ENCODE measurements around the gene SYNJ2. TPM values are rescaled to one million over a fixed set of nuclear protein-coding genes. Genes with fewer than 3 reads are reported as not detected.

SYNJ2 gene
- total and polyA plus RNA-seq, 2 experiments from 2014 or later: 2.8 to 5.6 TPM

GRCh38 chr6:158039571-158040050, 57.9 kb downstream of the SYNJ2 start:
- H3K27ac ChIP-seq (ENCODE audit: low read depth): no peak overlapping the region
- Mint-ChIP-seq H3K4me3 (no peak overlapping the region), H3K36me3 (ENCODE audit: low read depth) (peaks cover 15% of the 10 kb centered on the region), H3K9me3 (no peaks in the 10 kb centered on the region), H3K27ac (peak overlapping the region; percentile 92; the same call in 1 of the 2 replicates), H3K4me1 (peaks cover 24% of the 10 kb centered on the region), H3K27me3 (ENCODE audit: insufficient read depth, low read depth, poor library complexity) (peaks cover 5% of the 10 kb centered on the region)
- H3K4me1 ChIP-seq (ENCODE audit: insufficient read depth): no peaks in the 10 kb centered on the region
- TF ChIP-seq CREB1 (CRISPR knock-in tag; IDR thresholded peaks at IDR 0.05; ENCODE audit: low read depth): no peak
- no peak for TF ChIP-seq REST (IDR thresholded peaks at IDR 0.05; ENCODE audit: unreplicated experiment)
- TF ChIP-seq ZNF331 (CRISPR knock-in tag; IDR thresholded peaks at IDR 0.05; ENCODE audit: low read depth): no peak
- TF ChIP-seq EZH2phosphoT487 (IDR thresholded peaks at IDR 0.05; ENCODE audit: unreplicated experiment): no peak
- TF ChIP-seq ZNF114 (CRISPR knock-in tag; IDR thresholded peaks at IDR 0.05): no peak
- TF ChIP-seq ZNF462 (CRISPR knock-in tag; IDR thresholded peaks at IDR 0.05): no peak
- no peak for TF ChIP-seq NANOG (IDR thresholded peaks at IDR 0.05; ENCODE audit: borderline replicate concordance)
- no peak for TF ChIP-seq POLR2AphosphoS5 (IDR thresholded peaks at IDR 0.05; ENCODE audit: low read depth)
- no peak for TF ChIP-seq EZH2 (IDR thresholded peaks at IDR 0.05; ENCODE audit: low read depth, unreplicated experiment)
- no peak for TF ChIP-seq ETS1 (IDR thresholded peaks at IDR 0.05)
- no peak for TF ChIP-seq STAT1 (IDR thresholded peaks at IDR 0.05; ENCODE audit: unreplicated experiment)
- no peak for TF ChIP-seq JUNB (IDR thresholded peaks at IDR 0.05; ENCODE audit: unreplicated experiment)
- no peak for TF ChIP-seq CTCF (conservative IDR thresholded peaks at IDR 0.05; ENCODE audit: low read depth in 2 of 2)
- no peaks in the 10 kb centered on the region for H3K36me3 ChIP-seq (ENCODE audit: insufficient read depth)
- no peaks in the 10 kb centered on the region for H4K20me1 ChIP-seq (replicated peaks; ENCODE audit: insufficient read depth)
- H3F3A ChIP-seq (replicated peaks; ENCODE audit: low read depth): no peaks in the 10 kb centered on the region
- no peak overlapping the region for H3K4me2 ChIP-seq
- ATAC-seq (peak; percentile 12; the same call in 1 of the 3 replicates), DNase-seq (ENCODE audit: low spot score) (no peak)
- no peaks in the 10 kb centered on the region for H3K9me2 ChIP-seq (ENCODE audit: insufficient read depth)
- H2AFZ ChIP-seq: no peak overlapping the region
- no peaks in the 10 kb centered on the region for H3K27me3 ChIP-seq (ENCODE audit: insufficient read depth)
- no peak overlapping the region for H3K4me3 ChIP-seq
- H3K79me2 ChIP-seq (replicated peaks; ENCODE audit: insufficient read depth): no peaks in the 10 kb centered on the region

Measured in GM23338 (cell line).